Adipocyte (in vitro differentiated cells): ENCODE measurements around the gene STK11.

Source experiments
- DNase-seq: peaks from one replicate; pipeline ENCODE4 v3.0.0-alpha.2; 2015; ENCODE audit warnings: low read depth
- H3K27me3 ChIP-seq: replicated peaks from 2 replicates; pipeline ENCODE4 v1.7.0; 2013; ENCODE audit warnings: mild to moderate bottlenecking, low read length, moderate library complexity; ENCODE audit not compliant: control insufficient read depth, insufficient read depth
- H3K36me3 ChIP-seq: 2 replicates; pipeline ENCODE4 v1.7.0; 2013; ENCODE audit warnings: low read length, mild to moderate bottlenecking, moderate library complexity; ENCODE audit not compliant: control insufficient read depth, insufficient read depth, severe bottlenecking
- H3K4me1 ChIP-seq: 2 replicates; pipeline ENCODE4 v1.7.0; 2013; ENCODE audit warnings: mild to moderate bottlenecking, low read length, moderate library complexity; ENCODE audit not compliant: control insufficient read depth, insufficient read depth
- H3K4me3 ChIP-seq: 2 replicates; pipeline ENCODE4 v1.7.0; 2013; ENCODE audit warnings: mild to moderate bottlenecking, low read length, moderate library complexity
- H3K9ac ChIP-seq: 2 replicates; pipeline ENCODE4 v1.7.0; 2013; ENCODE audit warnings: mild to moderate bottlenecking, low read length, moderate library complexity
- H3K9me3 ChIP-seq: 2 replicates; pipeline ENCODE4 v1.7.0; 2013; ENCODE audit warnings: mild to moderate bottlenecking, low read length, moderate library complexity; ENCODE audit not compliant: control insufficient read depth

STK11 gene

GRCh38 chr19:1272423-1273262 lies 67.1 kb downstream of the STK11 start:
- Histone ChIP-seq H3K27me3 (no peaks in the 10 kb centered on the region), H3K9me3 (no peaks in the 10 kb centered on the region), H3K9ac (peak overlapping the region; percentile 95), H3K4me3 (peak overlapping the region; percentile 86), H3K4me1 (peaks cover 69% of the 10 kb centered on the region), H3K36me3 (peaks cover 48% of the 10 kb centered on the region)
- DNase-seq, result no peak

GRCh38 chr19:1273263-1274041 lies 67.9 kb downstream of the STK11 start:
- H3K36me3 ChIP-seq, result peaks cover 52% of the 10 kb centered on the region
- DNase-seq, result no peak
- H3K9me3 ChIP-seq, result no peaks in the 10 kb centered on the region
- peak overlapping the region; percentile 95 for H3K9ac ChIP-seq
- no peaks in the 10 kb centered on the region for H3K27me3 ChIP-seq
- H3K4me1 ChIP-seq, result peaks cover 61% of the 10 kb centered on the region
- H3K4me3 ChIP-seq, result no peak overlapping the region

GRCh38 chr19:1274081-1274851 lies 68.7 kb downstream of the STK11 start:
- Histone ChIP-seq H3K4me1 (peaks cover 57% of the 10 kb centered on the region), H3K4me3 (peak overlapping the region; percentile 88), H3K9ac (peak overlapping the region; percentile 93), H3K9me3 (no peaks in the 10 kb centered on the region), H3K27me3 (no peaks in the 10 kb centered on the region), H3K36me3 (peaks cover 58% of the 10 kb centered on the region)
- DNase-seq, result no peak

- no peak for DNase-seq
- no peaks in the 10 kb centered on the region for H3K9me3 ChIP-seq
- peaks cover 57% of the 10 kb centered on the region for H3K4me1 ChIP-seq
- H3K27me3 ChIP-seq, result no peaks in the 10 kb centered on the region
- H3K4me3 ChIP-seq, result peak overlapping the region; percentile 88
- peaks cover 62% of the 10 kb centered on the region for H3K36me3 ChIP-seq
- peak overlapping the region; percentile 93 for H3K9ac ChIP-seq
Observed at GRCh38 chr19:1274852-1275259, 69.3 kb downstream of the STK11 start.

- H3K27me3 ChIP-seq, result no peaks in the 10 kb centered on the region
- peaks cover 62% of the 10 kb centered on the region for H3K36me3 ChIP-seq
- peak; percentile 97 for DNase-seq
- peak within 1 kb of the TSS; percentile 93 for H3K9ac ChIP-seq
- H3K4me1 ChIP-seq, result peaks cover 55% of the 10 kb centered on the region
- peak within 1 kb of the TSS; percentile 88 for H3K4me3 ChIP-seq
- no peaks in the 10 kb centered on the region for H3K9me3 ChIP-seq
Observed at GRCh38 chr19:1275260-1275975, 69.8 kb downstream of the STK11 start, which contains the start of gene FAM174C. Gene FAM174C, plus strand, starts transcription at chr19:1275530. Its CDS starts 20 bp downstream, at chr19:1275550.

- peak overlapping the region; percentile 88 for H3K4me3 ChIP-seq
- H3K36me3 ChIP-seq, result peaks cover 57% of the 10 kb centered on the region
- H3K9me3 ChIP-seq, result no peaks in the 10 kb centered on the region
- DNase-seq, result no peak
- no peaks in the 10 kb centered on the region for H3K27me3 ChIP-seq
- H3K4me1 ChIP-seq, result peaks cover 48% of the 10 kb centered on the region
- peak overlapping the region; percentile 93 for H3K9ac ChIP-seq
Observed at GRCh38 chr19:1275976-1276627, 70.5 kb downstream of the STK11 start.

GRCh38 chr19:1276628-1277022 lies 71.0 kb downstream of the STK11 start:
- Histone ChIP-seq H3K36me3 (peaks cover 51% of the 10 kb centered on the region), H3K27me3 (no peaks in the 10 kb centered on the region), H3K4me1 (peaks cover 43% of the 10 kb centered on the region), H3K9ac (peak overlapping the region; percentile 93), H3K9me3 (no peaks in the 10 kb centered on the region), H3K4me3 (peak overlapping the region; percentile 88)
- DNase-seq, result no peak

- H3K9ac ChIP-seq, result peak overlapping the region; percentile 93
- H3K4me3 ChIP-seq, result no peak overlapping the region
- peaks cover 47% of the 10 kb centered on the region for H3K36me3 ChIP-seq
- peaks cover 38% of the 10 kb centered on the region for H3K4me1 ChIP-seq
- no peaks in the 10 kb centered on the region for H3K9me3 ChIP-seq
- no peaks in the 10 kb centered on the region for H3K27me3 ChIP-seq
- DNase-seq, result no peak
Observed at GRCh38 chr19:1277061-1277460, 71.5 kb downstream of the STK11 start.
